GM18909 (cell line): Measurements from ENCODE around the gene PLEKHM1.

Source experiments
- ATAC-seq: cut with Tn5 transposase; IDR thresholded peaks from one replicate; pipeline ENCODE4 v1.9.1; 2021; ENCODE audit warnings: mild to moderate bottlenecking; ENCODE audit not compliant: unreplicated experiment, poor library complexity

PLEKHM1 gene

GRCh38 chr17:45405250-45406086, 85.1 kb downstream of the PLEKHM1 start:
- ATAC-seq, result no peak

DNA sequence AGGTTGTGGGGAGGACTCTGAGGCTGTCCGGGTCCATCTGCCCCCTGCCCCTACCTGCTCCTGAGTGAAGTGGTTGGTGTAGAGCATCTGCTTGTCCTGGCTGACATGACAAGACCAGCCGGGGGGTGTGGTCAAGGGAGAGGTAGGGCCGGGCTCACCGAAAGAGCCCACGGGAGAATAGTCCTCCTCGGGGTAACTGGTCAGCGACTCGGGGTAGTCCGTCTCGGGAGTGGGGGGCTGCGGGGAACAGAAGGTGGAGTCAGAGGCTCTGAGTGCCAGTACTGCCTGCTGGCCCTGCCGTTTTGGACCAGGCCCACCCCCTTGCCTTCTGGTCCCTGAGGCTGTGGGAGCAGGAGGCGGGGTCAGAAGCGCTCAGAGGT, 85.7 kb downstream of the PLEKHM1 start:
- ATAC-seq, result no peak

GRCh38 chr17:45403906-45404490, 86.5 kb downstream of the PLEKHM1 start:
- no peak for ATAC-seq

GRCh38 chr17:45402916-45403315, 87.6 kb downstream of the PLEKHM1 start:
- no peak for ATAC-seq

GRCh38 chr17:45398800-45399199, 91.7 kb downstream of the PLEKHM1 start:
- no peak for ATAC-seq

- ATAC-seq, result no peak
Measured at GRCh38 chr17:45397796-45398195, 92.7 kb downstream of the PLEKHM1 start.

GRCh38 chr17:45396496-45397205, 93.9 kb downstream of the PLEKHM1 start:
- ATAC-seq, result no peak

DNA sequence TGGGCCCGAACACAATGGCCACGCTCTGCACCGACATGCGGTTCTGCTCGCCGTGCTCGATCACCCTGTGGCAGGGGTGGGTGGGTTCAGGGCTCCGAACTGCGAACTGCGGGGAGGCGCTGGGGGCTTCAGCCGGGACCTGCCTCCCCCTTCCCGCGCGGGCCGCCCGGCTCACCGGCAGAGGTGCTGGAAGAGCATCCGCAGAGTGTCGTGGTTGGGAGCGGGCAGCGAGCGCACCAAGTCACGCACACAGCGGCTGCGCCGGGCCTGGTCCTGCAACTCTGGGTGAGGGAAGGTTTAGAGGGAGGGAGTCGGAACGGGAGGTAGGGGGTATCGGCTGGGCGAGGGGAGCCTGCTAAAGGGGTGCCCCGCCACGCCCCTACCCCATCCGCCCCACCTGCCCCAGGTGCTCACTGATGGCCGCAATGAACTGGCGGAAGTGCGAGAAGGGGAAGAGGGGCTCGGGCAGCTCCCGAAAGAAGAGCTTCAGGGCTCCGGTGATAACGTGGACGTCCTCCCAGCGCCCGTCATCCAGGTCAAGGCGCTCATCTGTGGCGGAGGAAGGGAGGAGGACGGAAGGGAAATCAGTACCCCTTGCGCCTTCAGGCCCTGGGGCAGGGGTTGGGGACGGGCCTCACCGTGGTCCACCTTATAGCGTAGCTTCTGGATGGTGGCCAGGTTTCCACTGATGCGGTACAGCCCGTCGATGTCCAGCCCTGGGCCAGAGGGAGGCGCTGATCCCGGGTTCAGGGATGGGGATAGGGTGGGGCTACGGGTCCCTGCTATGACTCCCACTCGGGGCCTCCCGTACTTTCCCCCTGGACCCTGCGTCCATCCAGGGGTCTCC, 94.7 kb downstream of the PLEKHM1 start:
- ATAC-seq, result no peak

DNA sequence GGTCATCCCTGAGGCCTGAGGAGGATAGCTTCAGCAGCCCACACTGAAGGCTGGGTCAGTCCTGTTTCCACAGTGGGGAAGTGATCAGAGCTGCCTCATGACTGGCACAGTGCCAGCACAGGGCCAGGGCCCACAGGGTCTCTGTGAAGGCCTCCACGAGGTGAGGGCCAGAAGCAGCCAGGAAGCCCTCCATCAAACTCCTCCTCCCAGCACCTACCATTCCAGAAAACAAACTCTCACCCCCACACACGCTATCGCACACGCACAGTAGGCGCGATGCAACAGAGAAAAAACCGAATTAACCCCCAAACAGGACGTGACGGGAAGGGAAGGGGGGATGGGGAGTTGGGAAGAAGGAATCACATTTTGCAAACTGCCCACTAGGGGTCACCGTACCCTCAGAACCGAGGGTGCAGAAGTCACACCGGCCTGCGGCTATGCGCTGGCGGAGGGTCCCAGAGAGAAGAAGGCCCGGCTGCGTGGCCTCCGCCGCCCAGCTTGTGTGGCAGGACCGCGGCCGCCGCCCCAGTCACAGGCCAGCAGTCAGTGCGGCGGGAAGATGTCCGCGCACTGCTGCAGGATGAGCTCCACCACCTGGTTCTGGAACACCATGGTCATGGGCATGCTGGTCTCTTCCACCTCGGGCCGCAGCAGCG, 95.5 kb downstream of the PLEKHM1 start:
- no peak for ATAC-seq

GRCh38 chr17:45394564-45394912, 96.0 kb downstream of the PLEKHM1 start:
- ATAC-seq, result no peak

DNA sequence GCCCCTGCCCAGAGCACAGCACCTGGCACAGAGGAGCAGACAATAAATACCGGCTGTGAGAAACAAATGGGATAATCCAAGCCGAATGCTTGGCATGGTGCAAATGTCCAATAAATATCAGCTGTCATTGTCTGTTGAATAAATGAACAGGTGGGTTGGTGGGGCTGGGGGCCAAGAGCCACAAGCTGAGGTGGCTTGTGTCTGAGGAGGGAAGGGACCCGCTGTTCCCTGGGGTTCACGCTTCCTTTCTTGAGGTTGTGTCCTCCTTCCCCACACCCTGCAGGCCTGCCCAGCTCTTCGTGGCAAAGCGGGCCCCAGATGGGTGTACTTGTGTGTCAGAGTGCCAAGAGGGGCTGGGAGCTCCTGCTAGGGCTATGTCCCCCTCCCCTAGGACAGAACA, 96.4 kb downstream of the PLEKHM1 start:
- ATAC-seq, result no peak

DNA sequence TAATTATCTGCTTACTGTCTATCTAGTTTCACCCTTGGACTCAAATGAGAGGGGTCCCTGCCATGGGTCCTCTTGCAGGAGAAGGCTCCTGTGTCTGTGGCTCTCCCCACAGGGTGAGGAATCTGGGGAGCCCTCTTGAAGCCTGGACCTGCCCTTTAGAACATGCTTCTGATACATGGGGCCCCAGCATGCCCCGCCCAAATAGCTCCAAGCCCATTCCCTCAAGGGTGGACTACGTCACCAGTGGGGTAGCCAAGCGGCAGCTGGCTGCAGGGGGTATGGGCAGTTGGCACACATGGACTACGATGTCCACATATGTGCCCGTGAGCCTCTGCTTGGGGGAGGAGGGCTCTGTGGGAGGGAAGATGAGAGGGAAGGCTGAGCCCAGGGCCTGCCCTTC, 97.1 kb downstream of the PLEKHM1 start:
- no peak for ATAC-seq

GRCh38 chr17:45391918-45392317, 98.6 kb downstream of the PLEKHM1 start:
- ATAC-seq, result no peak

- no peak for ATAC-seq
Measured at GRCh38 chr17:45391291-45391690, 99.2 kb downstream of the PLEKHM1 start.

- no peak for ATAC-seq
Measured at GRCh38 chr17:45389354-45389753, 101.2 kb downstream of the PLEKHM1 start.

- no peak for ATAC-seq
Measured at GRCh38 chr17:45388604-45389325, 101.8 kb downstream of the PLEKHM1 start.

DNA sequence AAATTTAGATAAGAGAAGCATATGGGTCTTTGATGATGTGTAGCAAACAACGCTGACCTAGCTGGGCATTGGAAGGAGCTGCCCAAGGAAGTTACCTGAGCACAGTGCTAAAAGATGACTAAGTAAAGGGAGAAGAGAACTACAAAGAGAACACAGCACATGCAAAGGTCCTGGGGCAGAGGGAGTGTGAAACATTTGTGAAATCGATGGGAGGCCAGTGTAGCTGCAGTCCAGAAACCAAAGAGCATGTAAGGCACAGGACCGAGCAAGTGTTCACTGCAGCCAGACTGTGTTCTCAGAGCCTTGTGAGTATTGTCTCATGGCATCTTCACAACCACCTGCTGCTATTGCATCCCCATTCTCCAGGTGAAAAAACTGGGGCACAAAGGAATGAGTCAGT, 102.8 kb downstream of the PLEKHM1 start:
- no peak for ATAC-seq

DNA sequence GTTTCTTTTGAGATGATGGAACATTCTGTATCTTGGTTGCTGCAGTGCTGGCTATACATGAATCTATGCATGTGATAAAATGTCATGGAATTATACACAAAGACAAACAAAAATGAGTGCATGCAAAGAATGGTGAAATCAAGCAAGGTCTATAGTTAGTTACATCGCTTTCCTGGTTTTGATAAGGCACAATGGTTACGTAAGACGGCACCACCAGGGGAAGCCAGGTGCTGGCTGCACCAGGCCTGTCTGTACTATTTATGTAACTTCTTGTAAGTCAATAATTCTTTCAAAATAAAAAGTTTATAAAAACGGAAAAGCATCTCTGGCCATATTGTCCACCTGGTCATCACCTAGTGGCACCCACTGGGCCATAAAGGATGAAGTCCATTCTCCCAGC, 104.3 kb downstream of the PLEKHM1 start:
- no peak for ATAC-seq
